Activated T-helper 9 cell treated with anti-CD3 and anti-CD28 coated beads, Interleukin-2, amount 50 U/mL, for 16 hours (primary cell): ENCODE data around the gene PPIE.
"Not testable (repeated sequence)": the region's sequence is repeated elsewhere in the genome, so short reads cannot be mapped to it uniquely, and the experiment has no call there.

Experiments used
- DNase-seq: peaks from one replicate; pipeline ENCODE4 v3.0.0-alpha.2; 2020; ENCODE audit warnings: low read depth

PPIE gene

GRCh38 chr1:39777896-39778295, 39.2 kb downstream of the PPIE start:
- DNase-seq, result not testable (repeated sequence)

- DNase-seq, result not testable (repeated sequence)
These were observed 39.9 kb downstream of the PPIE start for GRCh38 chr1:39778463-39779099.

DNA sequence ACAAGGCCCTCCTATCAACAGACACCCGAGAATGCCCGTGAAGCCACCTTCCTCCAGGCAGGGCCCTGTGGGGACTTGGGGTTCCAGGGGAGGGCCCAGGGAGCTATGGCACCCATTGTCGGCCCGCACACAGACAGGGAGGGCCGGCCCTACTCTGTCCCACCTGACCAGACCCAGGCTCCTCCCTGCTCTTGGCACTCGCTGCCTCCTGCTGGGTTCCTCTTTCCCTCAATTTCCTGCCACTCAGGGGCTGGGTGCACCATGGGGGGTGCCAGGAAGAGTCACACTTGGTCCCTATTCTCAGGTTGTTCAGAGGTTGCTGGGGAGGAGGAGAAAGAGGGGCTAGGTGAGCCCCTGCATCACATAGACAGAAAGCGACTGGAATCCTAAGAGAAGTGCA, 40.5 kb downstream of the PPIE start:
- DNase-seq, result no peak

DNA sequence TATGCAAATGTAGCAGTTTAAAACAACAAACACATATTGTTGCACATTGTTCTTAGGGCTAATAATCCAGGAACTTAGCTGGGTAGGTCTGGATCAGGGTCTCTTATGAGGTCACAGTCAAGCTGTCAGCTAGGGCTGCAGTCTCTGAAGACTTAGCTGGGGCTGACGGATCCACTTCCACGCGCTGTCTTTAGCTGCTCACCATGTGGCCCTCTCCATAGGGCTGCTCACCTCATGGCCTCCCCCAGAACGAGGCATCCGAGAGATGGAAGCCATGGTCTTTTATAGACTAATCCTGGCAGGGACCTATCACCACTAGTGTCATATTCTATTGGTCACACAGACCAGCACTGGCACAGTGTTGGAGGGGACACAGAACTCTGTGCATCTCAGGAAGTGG, 41.1 kb downstream of the PPIE start:
- DNase-seq, result no peak

- no peak for DNase-seq
These were observed 42.6 kb downstream of the PPIE start for GRCh38 chr1:39781349-39781715.

GRCh38 chr1:39782103-39782502, 43.4 kb downstream of the PPIE start:
- no peak for DNase-seq

- DNase-seq, result not testable (repeated sequence)
These were observed 44.0 kb downstream of the PPIE start for GRCh38 chr1:39782685-39783084.

- DNase-seq, result not testable (repeated sequence)
These were observed 47.8 kb downstream of the PPIE start for GRCh38 chr1:39786303-39787107.

GRCh38 chr1:39787108-39787375, 48.4 kb downstream of the PPIE start:
- DNase-seq, result not testable (repeated sequence)

GRCh38 chr1:39787468-39787867, 48.8 kb downstream of the PPIE start:
- no peak for DNase-seq

DNA sequence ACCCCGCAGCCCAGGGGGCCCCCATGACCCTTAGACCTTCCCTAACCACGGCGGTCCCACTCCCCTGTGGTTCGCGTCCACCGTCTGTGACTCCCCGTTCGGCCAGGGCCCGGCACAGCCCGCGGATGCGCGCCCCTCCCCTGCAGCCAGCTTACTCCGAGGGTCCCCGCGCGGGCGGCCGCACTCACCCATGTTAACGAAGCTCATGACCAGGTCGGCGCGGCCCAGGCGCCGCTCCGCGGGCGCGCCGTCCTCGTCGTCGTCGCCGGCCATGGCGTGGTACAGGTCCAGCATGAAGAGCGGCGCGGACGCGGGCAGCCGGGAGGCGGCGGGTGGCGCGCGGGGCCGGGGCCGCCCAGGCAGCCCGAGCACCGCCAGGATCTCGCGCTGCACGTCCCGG, 49.3 kb downstream of the PPIE start:
- DNase-seq, result not testable (repeated sequence)

- no peak for DNase-seq
These were observed 49.7 kb downstream of the PPIE start for GRCh38 chr1:39788426-39788757.

DNA sequence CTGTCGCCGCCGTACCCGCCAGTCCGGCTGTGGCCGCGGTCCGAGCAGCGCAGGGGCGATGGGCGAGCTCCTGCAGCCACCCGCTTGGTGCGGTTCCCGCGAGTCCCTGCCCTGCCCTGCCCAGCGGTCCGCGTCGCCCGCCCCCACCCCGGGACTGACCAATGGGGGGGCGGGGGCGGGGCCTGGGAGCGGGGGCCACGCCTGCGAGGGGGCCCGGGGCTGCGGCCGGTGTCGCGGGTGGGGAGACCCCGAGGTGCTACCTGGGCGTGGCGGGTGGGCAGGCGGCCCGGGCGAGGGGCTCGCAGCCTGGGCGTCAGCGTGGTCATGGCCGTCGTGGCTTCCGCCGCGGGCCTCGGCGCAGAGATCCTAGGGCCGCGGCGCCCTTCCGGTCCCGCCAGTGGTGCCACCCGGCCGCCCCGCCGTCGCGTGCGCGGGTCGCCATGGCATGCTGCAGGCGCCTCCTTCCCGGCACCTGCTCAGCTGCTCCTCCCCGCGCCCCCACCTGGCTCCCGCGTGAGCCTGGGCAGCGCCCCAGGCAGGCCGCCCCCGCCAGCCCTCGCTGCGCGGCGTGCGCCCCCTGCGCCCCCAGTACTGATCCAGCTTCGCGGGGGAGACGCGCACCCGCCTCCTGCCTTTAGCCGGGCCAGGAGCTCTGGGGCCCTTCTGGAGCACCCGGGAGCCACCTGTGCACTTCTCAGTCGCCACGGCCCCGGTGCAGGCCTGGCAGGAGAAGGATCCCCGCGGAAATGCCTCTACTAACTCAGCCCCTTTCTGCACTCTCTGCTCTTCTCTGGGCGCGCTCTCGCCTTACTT, 50.3 kb downstream of the PPIE start, which contains the start of gene BMP8B:
Gene BMP8B (minus strand): TSS at position 108 of the 813 bp plus-strand sequence. CDS start 380 bp downstream, outside the sequence.
- DNase-seq, result peak; percentile 38

DNA sequence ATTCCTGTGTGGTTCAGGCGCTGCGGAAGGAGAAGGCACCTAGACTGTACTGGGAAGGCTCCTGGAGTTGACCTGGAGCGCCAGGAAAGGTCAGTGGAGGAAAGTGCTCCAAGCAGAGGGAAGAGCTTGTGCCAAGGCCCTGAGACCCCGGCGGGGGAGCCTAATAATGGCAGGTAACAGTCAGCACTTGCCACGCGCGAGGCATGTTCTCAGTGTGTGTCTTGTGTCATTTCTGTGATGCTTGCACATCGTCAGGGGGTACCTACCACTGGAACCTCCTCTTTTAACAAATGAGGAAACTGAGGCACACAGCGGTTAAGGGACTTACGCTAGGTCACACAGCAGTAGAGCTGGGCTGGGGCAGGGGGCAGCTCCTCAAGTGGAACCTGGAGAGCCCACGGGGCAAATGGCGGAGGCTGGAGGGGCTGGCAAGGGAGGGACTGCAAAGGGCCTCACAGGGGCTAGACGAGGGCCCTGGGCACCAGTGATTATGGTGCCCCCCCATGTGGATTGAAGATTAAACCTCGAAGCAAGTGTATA, 51.0 kb downstream of the PPIE start:
- no peak for DNase-seq

DNA sequence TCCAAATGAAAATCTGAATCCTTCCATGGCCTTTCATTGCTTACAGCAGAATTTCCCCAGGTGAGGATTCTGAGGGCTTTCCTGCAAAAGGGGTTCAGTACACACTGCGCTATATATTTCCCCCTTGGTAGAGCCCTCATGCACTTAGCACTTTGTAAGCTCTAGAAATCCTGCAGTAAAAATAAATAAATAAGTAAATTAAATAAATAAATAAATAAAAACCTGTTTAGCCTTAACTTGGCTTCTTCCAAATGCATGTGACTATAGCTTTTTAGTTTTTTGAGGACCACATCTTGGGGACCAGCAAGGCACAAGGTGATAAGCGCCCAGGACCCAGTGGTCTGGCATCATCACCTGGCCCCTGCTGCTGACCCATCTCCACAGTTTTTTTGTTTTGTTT, 53.2 kb downstream of the PPIE start:
- DNase-seq, result no peak

GRCh38 chr1:39795651-39796050, 57.0 kb downstream of the PPIE start:
- DNase-seq, result no peak

- peak; percentile 85 for DNase-seq
These were observed 60.4 kb downstream of the PPIE start for GRCh38 chr1:39798859-39799769.

DNA sequence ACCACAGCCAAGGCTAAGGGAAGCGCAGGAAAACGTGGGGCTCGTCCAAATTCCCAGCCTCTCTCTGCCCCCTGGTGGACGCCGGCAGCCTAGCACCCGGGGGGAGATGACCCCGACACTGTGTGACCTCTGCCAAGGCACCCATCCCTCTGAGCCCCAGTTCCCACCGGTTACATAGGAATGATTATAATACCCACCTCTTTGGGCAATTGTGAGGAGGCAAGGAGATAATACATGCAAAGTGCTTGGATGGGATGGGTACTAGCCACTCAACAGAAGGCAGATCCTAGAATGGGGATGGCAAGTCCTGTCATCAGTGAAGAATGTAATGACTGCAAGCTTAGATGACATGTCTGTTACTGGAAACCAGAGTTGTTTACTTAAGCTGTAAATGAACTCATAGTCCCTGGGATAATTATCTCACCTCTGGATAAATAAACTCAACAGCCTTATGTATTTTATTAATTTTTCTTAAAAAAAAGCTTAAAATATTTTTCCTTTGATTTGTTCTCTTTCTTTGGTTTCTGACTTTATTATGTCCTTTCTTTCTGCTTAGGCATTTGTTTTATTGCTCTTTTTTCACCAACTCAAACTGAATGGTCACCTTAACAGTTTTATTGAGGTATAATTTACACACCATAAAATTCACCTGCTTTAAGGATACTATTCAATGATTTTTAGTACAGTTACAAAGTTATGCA, 61.2 kb downstream of the PPIE start:
- DNase-seq, result peak; percentile 55

DNA sequence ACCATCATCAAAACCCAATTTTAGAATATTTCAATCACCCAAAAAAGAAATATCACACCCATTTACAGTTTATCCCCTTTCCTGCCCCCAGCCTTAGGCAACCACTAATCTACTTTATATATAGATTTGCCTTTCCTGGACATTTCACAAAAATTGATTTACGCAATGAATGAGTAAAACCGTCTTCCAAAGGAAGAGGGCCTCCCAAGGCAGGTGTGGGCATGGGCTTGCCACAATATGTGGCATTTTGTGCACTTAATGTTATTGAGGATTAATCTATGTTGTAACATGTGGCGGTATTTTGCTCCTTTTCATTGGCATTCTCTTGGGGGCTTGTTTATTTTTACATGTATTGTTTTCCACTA, 61.8 kb downstream of the PPIE start:
- no peak for DNase-seq

- DNase-seq, result no peak
These were observed 64.0 kb downstream of the PPIE start for GRCh38 chr1:39802496-39803260.
